ENCODE data around the gene NUTM2F. TPM values are rescaled to one million over a fixed set of nuclear protein-coding genes. Genes with fewer than 3 reads are reported as not detected.

Gene NUTM2F
- total RNA-seq, 1 experiment from 2014 or later, result not detected

DNA sequence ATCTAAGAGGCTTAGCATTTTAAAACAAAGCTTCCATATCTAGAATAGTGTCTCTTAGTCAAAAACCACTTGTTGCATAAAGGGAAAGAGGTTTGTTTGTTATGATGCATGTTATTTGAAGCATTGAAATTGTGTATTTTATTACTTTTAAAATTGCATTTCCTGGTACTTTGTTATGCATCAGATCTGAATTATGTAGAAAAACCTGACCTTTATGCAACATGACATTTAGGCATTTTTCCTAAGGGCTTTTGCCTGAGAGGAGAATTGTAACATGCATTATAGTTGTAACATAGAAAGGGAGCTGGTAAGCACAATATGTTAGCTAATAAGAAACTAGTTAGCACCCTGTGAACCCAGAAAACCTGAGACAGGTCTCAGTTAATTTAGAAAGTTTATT is 47.3 kb downstream of the NUTM2F start:
- Histone ChIP-seq H4K20me1 (ENCODE audit: control insufficient read depth, insufficient read depth, insufficient read length) (no peaks in the 10 kb centered on the region), H3K23ac (ENCODE audit: insufficient read length, low read depth, low read length) (no peak overlapping the region), H4K5ac (ENCODE audit: insufficient read length, low read depth, low read length) (no peak overlapping the region), H3K4ac (ENCODE audit: low read depth, low read length) (no peak overlapping the region), H2BK5ac (ENCODE audit: insufficient read length, low read length) (no peak overlapping the region), H2BK12ac (ENCODE audit: insufficient read length, low read depth, low read length) (no peak overlapping the region), H2AK5ac (ENCODE audit: insufficient read length, low read length) (no peak overlapping the region), H3K9me3 (ENCODE audit: control insufficient read depth, low read depth, low read length) (no peaks in the 10 kb centered on the region), H3K79me2 (ENCODE audit: insufficient read depth, low read length) (no peaks in the 10 kb centered on the region; the same call in 1 of the 2 replicates), H3K27me3 (ENCODE audit: insufficient read depth, low read length) (no peaks in the 10 kb centered on the region), H3T11ph (ENCODE audit: low read length) (no peak overlapping the region), H3K27ac (ENCODE audit: insufficient read length, low read depth, low read length) (no peak overlapping the region), H3K4me1 (ENCODE audit: insufficient read depth, low read length) (no peaks in the 10 kb centered on the region), H4K8ac (replicated peaks; ENCODE audit: insufficient read length, low read depth, low read length) (no peak overlapping the region), H2BK15ac (ENCODE audit: low read depth, low read length) (no peak overlapping the region), H2BK20ac (ENCODE audit: low read depth, low read length, poor library complexity, severe bottlenecking) (no peak overlapping the region), H3K4me2 (ENCODE audit: insufficient read depth, insufficient read length, low read length) (no peak overlapping the region), H3K56ac (ENCODE audit: insufficient read length, low read depth, low read length) (no peak overlapping the region), H2BK120ac (ENCODE audit: low read depth, low read length, poor library complexity, severe bottlenecking) (no peak overlapping the region), H2AFZ (ENCODE audit: low read length) (no peak overlapping the region), H3K14ac (ENCODE audit: insufficient read depth, low read length) (no peak overlapping the region), H3K79me1 (ENCODE audit: insufficient read depth, low read depth, low read length, poor library complexity, severe bottlenecking) (no peaks in the 10 kb centered on the region), H3K23me2 (ENCODE audit: insufficient read length, low read depth, low read length, poor library complexity, severe bottlenecking) (no peaks in the 10 kb centered on the region), H4K91ac (ENCODE audit: insufficient read length, low read depth, low read length) (no peak overlapping the region), H3K9ac (ENCODE audit: extremely low read depth, insufficient read length, low read length) (no peak overlapping the region), H3K18ac (ENCODE audit: insufficient read length, low read depth, low read length) (no peak overlapping the region)
- Mint-ChIP-seq H3K4me3 (no peak overlapping the region), H3K36me3 (ENCODE audit: insufficient read depth in 1 of 3, low read depth in 3 of 3) (peaks cover 31 to 38% (median 34%) of the 10 kb centered on the region in 3 experiments), H3K9me3 (peaks cover 3 to 8% of the 10 kb centered on the region in 2 experiments; a peak in 4 of 5 replicates), H3K4me1 (peaks cover 9 to 11% of the 10 kb centered on the region in 2 experiments), H3K27ac (no peak overlapping the region), H3K27me3 (ENCODE audit: low read depth) (no peaks in the 10 kb centered on the region)
- TF ChIP-seq, protein P1, sequence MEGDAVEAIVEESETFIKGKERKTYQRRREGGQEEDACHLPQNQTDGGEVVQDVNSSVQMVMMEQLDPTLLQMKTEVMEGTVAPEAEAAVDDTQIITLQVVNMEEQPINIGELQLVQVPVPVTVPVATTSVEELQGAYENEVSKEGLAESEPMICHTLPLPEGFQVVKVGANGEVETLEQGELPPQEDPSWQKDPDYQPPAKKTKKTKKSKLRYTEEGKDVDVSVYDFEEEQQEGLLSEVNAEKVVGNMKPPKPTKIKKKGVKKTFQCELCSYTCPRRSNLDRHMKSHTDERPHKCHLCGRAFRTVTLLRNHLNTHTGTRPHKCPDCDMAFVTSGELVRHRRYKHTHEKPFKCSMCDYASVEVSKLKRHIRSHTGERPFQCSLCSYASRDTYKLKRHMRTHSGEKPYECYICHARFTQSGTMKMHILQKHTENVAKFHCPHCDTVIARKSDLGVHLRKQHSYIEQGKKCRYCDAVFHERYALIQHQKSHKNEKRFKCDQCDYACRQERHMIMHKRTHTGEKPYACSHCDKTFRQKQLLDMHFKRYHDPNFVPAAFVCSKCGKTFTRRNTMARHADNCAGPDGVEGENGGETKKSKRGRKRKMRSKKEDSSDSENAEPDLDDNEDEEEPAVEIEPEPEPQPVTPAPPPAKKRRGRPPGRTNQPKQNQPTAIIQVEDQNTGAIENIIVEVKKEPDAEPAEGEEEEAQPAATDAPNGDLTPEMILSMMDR (conservative IDR thresholded peaks at IDR 0.05), result no peak
- DNase-seq, result no peak
